GM12872 (cell line): ENCODE results near the gene SLC38A3.
A peak's percentile ranks its signal among the peaks of the same experiment; 100 is the strongest.

Source experiments
- TF ChIP-seq, protein P1 (sequence below): IDR thresholded peaks from 3 replicates; pipeline ENCODE4 v1.5.1; 2011; ENCODE audit warnings: low read depth, mild to moderate bottlenecking, low read length, moderate library complexity; ENCODE audit not compliant: insufficient read depth

Gene SLC38A3

DNA sequence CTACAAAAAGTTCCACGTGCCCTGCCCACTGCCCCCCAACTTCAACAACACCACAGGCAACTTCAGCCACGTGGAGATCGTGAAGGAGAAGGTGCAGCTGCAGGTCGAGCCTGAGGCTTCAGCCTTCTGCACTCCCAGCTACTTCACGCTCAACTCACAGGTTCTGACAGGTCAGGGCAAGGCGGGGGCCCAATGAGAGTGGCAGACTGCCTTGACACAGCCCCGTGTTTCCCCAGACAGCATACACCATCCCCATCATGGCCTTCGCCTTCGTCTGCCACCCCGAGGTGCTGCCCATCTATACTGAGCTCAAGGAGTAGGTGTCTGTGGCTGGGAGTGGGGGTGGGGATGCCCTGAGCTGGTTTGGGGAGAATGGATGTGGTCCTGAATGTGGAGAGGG is 12.6 kb downstream of the SLC38A3 start:
- TF ChIP-seq, protein P1, sequence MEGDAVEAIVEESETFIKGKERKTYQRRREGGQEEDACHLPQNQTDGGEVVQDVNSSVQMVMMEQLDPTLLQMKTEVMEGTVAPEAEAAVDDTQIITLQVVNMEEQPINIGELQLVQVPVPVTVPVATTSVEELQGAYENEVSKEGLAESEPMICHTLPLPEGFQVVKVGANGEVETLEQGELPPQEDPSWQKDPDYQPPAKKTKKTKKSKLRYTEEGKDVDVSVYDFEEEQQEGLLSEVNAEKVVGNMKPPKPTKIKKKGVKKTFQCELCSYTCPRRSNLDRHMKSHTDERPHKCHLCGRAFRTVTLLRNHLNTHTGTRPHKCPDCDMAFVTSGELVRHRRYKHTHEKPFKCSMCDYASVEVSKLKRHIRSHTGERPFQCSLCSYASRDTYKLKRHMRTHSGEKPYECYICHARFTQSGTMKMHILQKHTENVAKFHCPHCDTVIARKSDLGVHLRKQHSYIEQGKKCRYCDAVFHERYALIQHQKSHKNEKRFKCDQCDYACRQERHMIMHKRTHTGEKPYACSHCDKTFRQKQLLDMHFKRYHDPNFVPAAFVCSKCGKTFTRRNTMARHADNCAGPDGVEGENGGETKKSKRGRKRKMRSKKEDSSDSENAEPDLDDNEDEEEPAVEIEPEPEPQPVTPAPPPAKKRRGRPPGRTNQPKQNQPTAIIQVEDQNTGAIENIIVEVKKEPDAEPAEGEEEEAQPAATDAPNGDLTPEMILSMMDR: no peak

DNA sequence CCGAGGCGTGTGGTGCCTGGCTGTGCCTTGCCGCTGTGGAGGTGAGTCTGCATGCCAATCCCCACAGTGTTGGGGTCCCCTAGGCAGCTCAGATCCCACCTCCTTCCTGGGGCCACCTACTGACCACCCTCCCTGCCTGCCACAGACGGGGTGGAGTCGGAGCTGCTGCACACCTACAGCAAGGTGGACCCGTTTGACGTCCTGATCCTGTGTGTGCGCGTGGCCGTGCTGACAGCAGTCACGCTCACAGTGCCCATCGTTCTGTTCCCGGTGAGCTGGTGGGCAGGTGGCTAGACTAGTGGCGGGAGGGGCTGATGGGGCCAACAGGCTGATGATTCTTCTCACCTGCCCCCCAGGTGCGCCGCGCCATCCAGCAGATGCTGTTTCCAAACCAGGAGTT is 13.4 kb downstream of the SLC38A3 start:
- TF ChIP-seq, protein P1: no peak

DNA sequence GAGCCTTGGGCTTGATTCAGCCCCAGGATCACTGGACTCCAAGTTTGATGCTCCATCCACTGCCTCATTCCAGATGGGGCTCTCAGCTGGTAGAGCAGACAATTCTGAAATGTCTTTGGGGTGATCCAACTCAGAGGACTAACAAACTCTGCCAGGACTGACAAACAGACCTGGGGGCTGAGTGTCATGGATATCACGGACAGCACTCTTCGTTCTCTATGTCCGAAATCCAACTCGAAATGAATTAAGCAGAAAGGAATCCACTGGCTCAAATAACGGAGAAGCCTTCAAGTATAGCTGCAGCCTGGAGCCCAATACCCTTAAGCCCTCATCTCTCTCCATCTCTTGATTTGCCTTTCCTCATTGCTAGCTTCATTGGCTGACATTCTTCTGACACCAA is 14.2 kb downstream of the SLC38A3 start:
- TF ChIP-seq, protein P1: no peak

DNA sequence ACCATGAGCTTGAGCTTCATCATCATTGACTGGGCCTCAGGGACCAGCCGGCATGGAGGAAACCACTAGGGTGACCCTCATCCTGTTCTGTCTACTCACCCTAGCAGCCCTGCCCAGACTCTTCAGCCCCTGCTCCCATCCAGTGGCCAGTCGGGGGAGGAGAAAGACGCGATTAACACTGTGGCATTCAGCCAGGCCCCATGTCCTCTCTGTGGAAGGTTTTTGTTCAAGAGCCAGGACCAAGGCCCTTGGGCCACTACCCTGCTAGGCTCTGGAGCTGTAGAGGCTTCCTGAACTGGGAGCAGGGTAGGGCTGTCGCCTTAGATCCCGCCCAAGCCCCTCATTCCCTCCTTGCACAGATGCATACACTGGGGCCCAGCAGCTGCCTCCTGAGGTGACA is 15.0 kb downstream of the SLC38A3 start:
- TF ChIP-seq, protein P1: no peak

DNA sequence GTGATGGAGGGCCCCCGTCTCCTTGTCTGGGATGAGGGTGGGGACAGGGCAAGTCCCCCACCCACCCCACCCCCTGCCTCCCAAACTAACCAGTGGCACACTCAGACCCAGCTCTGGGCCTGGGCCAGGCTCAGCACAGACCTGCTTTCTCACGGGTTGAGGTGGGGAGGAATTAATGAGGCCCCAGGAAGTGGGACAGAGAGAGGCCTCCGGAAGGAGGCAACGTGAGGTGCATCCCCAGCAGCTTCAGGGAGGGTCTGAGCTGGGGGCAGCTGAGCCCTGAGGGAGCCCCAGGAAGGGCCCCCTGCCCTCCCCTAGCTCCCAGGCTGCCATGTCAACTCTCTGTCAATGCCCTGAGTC is 16.0 kb downstream of the SLC38A3 start:
- TF ChIP-seq, protein P1: no peak

DNA sequence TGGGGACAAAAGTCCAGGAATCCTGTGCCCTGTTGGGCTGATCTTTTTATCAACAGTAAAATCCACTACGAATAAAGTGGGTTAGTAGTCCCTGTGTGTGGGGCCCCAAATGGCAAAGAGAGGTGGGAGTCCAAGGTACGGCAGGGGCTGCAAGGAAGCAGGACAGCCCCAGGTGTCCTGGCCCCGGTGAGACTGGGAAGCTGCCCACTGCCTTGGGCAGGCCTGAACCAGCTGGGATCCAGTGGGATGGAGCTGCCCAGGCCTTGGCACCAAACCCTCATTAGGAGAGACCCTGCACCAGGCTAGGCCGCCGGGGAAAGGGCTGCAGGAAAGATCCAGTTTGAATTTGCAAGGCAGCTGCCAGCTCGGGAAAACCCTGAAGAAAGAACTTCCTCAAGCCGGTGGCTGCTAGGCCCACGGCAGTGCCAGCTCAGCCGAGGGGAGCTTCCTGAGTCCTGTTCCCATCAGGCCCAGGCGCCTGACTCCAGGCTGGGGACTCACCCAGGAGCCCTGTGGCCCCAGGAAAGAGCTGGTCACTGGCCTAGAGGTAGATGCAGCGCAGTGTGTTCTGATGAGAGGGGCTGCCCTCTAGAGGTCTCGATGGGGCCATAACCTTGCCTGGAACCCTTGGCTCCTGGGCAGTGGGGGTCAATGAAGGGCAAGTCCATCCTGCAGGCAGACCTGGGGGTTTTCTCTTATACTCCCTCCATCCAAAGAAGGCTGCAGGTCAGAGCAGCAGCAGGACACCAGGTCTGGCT is 16.5 kb downstream of the SLC38A3 start:
- TF ChIP-seq, protein P1: peak; percentile 41; the same call in 2 of the 3 replicates

DNA sequence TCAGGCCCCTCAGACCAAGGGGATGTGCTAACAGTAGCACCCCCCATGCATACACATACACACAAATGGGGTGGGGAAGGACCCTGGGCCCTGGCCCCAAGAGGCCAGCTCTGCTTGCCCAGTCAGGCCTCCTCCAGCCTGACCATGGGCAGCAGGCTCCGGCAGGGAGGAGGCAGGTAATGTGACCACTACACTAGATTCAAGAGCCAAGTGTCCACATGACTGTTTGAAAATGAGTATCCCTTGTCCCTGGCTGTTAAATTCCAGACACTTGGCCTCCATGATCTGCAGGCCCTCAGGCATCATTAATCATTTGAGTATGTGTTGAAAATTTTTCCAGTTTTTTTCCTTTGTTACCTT is 17.1 kb downstream of the SLC38A3 start:
- TF ChIP-seq, protein P1: no peak
